GM12801 (cell line): ENCODE results near the gene MGST3.

Experiments used
- TF ChIP-seq, protein P1 (sequence below): IDR thresholded peaks from one replicate; pipeline ENCODE4 v1.5.1; 2011; ENCODE audit warnings: control low read depth; ENCODE audit not compliant: insufficient read length; ENCODE audit errors: extremely low read depth

MGST3 gene

DNA sequence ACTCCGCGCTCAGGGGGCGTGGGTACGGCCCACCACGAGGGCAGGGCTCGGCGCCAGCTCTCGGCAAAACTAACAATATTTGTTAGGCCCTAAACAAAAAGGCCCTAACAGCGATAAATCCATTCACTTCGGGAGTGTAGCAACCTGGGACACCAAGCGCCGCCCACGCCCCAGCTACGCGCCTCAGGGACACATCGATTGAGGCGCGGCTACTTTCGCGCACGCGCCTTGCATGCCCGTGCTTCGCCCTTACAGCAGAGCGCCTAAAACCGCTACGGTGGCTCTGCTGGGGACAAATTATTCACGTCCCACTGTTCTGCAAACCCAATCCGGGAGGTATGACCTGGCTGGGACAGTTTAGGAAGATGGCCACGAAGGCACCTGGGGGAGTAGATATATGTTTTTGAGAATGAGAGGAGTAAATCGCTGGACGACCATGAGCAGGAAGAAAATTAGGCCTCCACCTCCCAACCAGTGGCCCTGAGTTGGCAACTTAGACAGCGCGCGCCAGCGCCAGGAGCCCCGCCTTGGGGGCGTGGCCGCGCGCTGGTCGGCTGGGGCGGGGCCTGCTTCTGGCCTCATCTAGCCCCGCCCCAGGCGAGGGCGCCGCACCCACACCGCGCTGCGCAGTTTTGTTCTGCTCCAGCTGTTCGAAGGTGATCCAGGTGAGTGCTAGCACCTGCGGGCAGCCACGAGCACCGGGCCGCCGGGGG lies at the start of gene MGST3:
MGST3 (plus strand) TSS at position 606 of the 713 bp plus-strand sequence. CDS start 18,614 bp downstream, outside the sequence.
- TF ChIP-seq, protein P1, sequence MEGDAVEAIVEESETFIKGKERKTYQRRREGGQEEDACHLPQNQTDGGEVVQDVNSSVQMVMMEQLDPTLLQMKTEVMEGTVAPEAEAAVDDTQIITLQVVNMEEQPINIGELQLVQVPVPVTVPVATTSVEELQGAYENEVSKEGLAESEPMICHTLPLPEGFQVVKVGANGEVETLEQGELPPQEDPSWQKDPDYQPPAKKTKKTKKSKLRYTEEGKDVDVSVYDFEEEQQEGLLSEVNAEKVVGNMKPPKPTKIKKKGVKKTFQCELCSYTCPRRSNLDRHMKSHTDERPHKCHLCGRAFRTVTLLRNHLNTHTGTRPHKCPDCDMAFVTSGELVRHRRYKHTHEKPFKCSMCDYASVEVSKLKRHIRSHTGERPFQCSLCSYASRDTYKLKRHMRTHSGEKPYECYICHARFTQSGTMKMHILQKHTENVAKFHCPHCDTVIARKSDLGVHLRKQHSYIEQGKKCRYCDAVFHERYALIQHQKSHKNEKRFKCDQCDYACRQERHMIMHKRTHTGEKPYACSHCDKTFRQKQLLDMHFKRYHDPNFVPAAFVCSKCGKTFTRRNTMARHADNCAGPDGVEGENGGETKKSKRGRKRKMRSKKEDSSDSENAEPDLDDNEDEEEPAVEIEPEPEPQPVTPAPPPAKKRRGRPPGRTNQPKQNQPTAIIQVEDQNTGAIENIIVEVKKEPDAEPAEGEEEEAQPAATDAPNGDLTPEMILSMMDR: no peak

DNA sequence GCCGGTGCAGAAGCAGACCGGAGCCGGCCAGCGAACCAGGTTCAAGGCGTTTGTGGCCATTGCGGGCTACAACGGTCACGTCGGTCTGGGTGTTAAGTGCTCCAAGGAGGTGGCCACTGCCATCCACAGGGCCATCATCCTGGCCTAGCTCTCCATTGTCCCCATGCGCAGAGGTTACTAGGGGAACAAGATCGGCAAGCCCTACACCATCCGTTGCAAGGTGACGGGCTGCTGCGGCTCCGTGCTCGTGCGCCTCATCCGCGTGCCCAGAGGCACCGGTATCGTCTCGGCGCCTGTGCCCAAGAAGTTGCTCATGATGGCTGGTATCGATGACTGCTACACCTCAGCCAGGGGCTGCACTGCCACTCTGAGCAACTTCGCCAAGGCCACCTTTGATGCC lies 49.1 kb upstream of the MGST3 start:
- TF ChIP-seq, protein P1: no peak

DNA sequence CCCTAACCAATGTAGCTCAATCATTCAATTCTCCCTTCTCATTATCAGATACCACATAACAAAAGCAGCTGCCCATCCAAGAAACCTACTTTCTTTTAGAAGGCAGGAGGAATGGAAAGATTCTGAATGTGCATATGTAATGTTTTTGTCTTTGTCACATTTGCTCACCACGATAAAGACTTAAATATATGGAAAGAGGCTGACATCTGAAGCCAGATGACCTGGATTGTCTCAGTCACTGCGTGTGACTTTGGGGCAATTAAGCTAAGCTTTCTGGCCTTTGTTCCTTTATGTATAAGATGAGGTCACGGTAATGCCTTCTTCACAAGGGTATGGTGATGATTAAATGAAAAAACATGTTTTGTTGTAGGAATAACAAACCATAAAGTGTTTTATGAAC lies 44.6 kb upstream of the MGST3 start:
- TF ChIP-seq, protein P1: no peak

DNA sequence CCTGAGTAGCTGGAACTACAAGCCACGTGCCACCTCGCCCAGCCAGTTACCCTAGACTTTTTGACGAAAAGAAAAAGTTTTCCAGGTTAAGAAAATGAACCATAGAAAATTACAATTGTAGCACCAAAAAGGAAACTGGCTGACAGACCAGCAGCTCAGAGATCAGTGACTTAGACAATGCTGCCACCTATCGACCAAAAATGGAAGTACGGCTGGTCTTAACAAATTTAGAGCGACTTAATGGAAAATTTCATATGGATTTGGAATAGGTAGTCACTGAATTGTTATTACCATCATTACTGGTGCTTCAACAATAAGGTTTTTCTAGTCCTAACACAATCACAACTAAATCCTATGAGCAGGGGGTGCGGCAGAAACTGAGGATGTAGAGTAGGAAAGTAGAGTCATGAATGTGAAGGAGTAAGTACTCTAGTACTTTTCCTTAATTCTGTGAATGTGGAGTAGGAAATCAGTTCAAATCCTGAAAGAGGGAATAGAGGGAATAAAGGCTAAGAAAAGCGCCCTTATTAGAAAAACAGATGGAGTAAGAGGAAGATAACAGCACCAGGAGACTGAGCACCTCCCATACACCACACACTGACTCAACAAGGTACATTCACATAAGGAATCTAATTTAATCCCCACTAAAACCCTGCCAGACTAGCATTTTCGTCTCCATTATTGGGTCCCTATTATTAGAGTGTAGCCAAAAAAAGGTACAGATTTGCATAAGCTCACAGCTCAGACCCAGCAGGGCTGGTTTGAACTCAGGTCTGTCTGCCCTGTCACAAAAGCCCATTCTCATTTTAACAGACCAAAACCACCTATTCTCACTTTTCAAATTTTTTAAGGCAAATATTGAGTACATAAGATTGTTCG lies 37.9 kb upstream of the MGST3 start:
- TF ChIP-seq, protein P1: peak; percentile 57

DNA sequence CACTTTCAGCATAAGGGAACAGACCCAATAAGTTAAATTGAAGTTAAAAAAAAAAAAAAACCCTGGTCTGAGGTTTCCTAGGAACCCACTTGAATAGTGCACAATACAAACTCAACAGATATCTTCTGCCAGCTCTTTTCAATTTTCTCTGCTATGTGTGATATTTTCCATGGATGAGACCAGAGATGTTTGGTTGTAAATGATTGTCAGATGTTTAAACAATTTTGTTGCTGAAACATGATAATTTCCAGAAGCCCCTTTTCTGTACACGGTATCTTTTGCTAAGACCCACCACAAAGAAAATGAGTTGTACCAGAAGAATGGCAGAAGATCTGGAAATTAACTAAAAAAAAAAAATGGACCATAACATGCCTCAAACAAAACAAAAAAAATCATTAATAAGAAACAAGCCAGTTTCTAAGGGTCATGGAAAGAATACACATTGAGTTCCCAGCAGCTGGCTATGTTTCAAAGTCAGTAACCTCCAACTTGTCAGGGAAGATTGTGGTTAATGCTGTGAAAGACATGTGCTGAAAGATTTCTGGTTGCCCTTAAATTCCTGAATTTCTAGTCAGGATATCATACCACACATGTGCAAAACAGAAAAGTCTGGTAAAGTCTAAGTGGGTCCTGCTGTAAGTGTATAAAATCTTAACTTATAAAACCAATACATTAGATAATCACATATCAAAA lies 35.6 kb upstream of the MGST3 start:
- TF ChIP-seq, protein P1: no peak

DNA sequence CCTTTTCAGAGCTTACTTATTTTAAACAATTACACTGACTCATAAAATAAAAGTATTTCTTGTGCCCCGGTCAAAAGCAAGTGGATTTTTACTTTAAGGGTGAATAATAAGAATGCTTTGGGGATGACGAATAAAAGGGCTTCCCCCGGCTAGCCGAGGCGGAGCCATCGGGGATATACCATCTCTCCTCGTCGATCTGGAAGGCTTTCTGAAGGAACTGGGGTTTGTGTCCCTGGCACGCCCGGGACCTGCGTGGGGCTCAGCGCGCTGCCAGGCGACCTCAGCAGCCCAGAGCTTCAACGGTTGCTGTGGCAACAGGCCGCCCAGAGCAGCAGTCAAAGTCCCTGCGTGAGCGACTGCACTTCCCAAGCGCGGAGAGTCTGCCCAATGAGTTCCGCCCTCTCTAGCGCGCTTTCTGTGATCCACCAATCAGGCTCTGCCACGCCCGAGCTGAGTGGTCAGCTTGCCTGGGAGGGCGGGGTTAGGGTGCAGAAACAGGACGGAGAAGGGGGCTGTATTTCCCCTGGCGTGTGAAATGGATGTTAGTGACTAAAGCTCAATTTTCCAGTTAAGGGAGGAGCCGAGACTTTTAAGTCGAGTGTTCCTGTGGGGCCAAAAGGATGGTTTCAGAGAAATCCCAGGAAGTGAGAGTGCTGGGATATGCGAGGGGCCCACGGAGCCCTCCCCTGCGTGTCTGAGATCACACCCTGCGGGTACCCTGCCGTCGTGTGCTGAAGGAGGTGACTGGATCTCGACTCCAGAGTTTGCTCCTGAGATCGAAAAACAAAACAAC lies 33.0 kb upstream of the MGST3 start:
- TF ChIP-seq, protein P1: no peak
